Activated effector memory CD4-positive, alpha-beta T cell treated with anti-CD3 and anti-CD28 coated beads, Interleukin-2, amount 50 U/mL, for 16 hours (primary cell): Measurements from ENCODE around the gene CFHR2.
"Not testable (repeated sequence)": the region's sequence is repeated elsewhere in the genome, so short reads cannot be mapped to it uniquely, and the experiment has no call there.

ENCODE experiments used
- DNase-seq: peaks from one replicate; pipeline ENCODE4 v3.0.0-alpha.2; 2020

CFHR2 gene

DNA sequence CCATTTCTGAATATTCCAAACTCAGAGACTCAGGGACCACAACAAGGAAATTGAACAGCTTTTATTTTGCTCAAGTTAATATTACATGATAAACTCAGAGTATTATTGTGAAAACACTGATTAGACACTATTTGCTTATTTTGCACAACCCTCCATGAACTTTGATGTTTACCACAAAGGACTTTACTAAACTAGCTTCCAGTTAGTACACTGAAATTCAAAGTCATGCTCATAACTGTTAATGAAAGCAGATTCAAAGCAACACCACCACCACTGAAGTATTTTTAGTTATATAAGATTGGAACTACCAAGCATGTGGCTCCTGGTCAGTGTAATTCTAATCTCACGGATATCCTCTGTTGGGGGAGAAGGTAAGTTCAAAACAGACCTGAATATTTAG lies at the start of gene CFHR2:
Gene CFHR2, plus strand, starts transcription at position 171 of the 400 bp plus-strand sequence. Its CDS starts 143 bp downstream, at position 314.
- DNase-seq = not testable (repeated sequence)

DNA sequence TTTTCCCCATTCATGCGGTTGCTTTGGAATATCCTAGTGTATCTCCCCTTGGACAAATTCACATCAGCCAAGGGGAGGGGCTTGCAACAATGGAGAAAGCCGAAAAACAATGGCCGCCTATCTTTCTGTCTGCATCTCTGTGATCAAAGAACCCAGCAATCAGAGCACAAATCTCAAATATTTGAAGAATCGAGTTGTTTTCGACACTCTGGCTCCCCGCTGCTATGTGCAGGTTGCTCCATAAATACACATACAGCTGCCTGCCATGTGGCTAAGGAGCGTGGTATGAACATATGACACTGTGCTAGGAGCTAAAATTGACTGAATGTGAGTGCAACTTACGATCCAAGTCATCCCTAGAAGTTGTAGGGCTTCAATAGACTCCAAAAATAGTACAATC lies 47.2 kb upstream of the CFHR2 start:
- DNase-seq = no peak

DNA sequence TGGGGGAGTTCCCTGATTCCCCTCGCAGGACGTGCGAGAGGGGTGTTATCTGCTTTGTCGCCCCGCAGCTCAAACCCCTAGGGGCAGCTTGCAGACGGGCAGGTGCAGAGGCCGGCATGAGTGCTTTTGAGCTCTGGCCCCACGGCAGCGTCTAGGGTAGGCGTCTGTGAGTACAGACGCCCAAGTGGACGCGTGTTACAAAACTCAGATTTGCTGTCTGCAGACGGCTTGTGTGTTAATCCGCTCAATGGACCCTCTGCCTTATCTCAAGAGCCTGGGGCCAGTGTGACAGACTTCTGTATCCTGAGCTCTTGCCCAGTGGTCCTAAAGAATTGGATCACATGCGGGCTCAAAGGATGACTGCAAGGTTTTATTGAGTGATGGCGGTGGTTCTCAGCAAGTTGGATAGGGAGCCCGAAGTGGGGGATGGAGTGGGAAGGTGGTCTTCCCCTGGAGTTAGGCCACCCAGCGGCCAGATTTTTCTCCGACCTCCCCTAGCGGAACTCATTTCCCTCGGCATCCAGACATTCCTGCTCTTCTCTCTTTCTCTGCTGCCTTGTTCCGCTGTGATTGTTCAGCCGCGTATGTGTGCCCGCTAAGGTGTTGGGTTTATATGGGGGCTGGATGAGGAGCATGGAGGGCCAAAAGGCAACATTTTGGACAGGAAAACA lies 46.2 kb upstream of the CFHR2 start:
- DNase-seq = no peak

DNA sequence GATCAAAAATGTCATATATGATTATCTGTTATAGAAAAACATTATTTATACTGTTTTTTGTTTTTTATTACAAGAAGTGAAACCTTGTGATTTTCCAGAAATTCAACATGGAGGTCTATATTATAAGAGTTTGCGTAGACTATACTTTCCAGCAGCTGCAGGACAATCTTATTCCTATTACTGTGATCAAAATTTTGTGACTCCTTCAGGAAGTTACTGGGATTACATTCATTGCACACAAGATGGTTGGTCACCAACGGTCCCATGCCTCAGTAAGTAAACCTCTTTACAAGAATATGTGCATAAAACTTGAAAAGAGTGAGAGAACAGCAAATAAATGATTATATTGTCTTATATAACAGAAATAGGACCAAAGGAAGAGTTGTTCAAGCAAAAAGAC lies 41.2 kb upstream of the CFHR2 start:
- DNase-seq = no peak

DNA sequence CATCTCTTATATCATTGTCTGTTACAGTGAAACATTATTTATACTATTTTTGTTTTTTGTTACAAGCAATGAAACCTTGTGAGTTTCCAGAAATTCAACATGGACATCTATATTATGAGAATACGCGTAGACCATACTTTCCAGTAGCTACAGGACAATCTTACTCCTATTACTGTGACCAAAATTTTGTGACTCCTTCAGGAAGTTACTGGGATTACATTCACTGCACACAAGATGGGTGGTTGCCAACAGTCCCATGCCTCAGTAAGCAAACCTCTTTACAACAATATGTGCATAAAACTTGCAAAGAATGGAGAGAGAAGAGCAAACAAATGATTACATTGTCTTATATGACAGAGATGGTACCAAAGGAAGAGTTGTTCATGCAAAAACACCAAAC lies 33.3 kb upstream of the CFHR2 start:
- no peak for DNase-seq

DNA sequence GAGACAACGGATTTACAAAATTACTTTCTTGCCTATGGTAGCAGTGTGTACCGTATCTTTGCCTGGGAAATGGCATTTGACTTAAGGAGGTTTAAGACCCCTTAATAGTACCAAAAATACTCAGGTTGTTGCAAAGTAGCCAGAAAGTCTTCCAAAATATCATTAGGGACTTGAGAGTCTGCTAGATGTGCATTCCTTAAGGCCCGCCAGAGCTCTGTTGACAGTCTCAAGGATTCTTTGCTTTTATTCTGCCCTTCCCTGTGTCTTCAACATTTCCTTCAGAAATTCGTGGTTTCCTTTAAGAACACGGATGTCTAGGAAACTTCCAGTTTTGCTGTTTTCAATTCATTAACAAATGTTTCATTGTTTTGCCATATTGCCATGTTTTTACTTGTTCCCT lies 31.3 kb upstream of the CFHR2 start:
- not testable (repeated sequence) for DNase-seq

DNA sequence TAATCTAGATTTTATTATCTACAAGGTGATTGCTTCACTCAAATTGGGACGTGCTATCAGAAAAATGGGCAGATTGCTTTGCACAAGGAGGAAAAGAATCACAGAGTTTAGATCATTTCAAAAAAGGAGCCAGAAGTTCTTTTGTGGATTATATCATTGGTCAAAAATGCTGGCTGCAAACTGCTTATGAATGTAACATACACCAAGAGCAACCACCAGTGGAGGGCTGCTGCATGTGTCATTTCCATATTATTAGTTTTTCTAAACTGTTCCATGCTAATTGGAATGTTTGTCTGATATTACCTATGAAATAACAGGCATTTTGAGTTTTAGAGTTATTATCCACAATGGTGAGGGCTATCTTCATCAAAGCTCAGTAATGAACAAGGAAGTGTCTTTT lies 16.7 kb upstream of the CFHR2 start:
- not testable (repeated sequence) for DNase-seq

DNA sequence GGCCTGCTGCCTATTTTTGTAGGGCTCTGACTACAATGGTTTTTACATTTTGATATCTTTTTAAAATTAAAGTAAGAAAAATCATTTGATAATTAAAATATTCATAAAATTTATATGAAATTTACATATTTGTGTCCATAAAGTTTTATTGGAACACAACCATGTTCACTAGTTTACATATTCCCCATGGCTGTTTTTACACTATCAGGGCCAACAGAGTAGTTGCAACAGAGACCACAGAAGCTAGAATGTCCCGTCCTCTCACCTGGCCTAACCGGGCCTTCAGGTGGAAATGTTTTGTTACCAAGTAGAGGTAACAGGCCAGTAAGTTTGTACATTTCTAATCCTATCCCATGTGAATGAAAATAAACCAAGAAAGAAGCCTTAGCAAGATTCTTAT lies 10.7 kb upstream of the CFHR2 start:
- not testable (repeated sequence) for DNase-seq

DNA sequence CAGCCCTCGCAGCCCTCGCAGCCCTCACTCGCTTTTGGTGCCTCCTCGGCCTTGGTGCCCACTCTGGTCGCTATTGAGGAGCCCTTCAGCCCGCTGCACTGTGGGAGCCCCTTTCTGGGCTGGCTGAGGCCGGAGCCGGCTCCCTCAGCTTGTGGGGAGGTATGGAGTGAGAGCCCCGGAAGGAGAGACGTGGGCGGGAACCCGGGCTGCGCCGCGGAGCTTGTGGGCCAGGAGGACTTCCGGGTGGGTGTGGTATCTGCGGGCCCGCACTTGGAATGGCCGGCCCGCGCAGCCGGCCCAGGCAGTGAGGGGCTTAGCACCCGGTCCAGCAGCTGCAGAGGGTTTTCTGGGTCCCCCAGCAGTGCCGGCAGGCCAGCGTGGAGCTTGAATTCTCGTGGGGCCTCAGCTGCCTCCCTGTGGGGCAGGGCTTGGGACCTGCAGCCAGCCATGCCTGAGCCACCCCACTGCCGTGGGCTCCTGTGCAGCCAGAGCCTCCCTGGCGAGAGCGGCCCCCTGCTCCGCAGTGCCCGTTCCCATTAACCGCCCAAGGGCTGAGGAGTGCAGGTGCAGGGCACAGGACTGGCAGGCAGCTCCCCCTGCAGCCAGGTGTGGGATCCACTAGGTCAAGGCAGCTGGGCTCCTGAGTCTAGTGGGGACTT lies 9.9 kb upstream of the CFHR2 start:
- no peak for DNase-seq

DNA sequence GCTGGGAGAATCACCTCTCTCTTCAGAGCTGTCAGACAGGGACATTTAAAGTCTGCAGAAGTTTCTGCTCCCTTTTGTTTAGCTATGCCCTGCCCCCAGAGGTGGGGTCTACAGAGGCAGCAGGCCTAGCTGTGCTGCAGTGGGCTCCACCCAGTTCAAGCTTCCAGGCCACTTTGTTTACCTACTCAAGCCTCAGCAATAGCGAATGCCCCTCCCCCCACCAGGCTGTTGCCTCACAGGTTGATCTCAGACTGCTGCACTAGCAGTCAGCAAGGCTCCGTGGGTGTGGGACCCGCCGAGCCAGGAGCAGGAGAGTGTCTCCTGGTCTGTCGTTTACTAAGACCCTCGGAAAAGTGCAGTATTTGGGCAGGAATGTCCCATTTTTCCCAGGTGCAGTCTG lies 2.1 kb upstream of the CFHR2 start:
- not testable (repeated sequence) for DNase-seq

DNA sequence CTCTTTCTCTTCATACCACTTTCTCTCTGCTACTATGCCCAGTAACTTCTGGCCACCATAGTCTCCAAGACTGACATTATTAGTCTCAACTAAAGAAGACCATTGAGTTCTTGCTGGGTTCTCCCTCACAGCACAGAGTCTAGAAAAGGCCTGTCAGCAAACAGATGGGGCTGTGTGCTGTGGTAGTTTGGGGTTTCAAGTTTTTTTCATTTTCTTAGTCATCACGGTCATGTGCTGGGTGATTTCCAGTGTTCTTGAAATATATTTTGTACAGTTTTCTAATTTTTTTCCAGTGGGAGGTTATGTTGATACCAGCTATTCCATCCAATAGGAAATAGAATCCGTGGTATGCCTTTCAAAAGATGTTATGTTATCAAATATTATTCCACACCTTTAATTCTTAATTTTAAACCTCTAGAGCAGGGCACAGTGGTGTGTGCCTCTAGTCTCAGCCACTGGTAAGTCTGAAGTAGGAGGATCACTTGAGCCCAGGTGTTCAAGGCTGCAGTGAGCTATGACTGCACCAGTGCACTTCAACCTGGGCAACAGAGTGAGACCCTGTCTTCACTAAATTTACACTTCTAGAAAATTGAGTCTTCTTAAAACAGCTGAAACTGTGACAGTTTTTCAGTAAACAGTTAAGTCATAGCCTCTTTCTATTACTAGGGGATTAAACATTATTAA lies 8.3 kb downstream of the CFHR2 start:
- DNase-seq = no peak

DNA sequence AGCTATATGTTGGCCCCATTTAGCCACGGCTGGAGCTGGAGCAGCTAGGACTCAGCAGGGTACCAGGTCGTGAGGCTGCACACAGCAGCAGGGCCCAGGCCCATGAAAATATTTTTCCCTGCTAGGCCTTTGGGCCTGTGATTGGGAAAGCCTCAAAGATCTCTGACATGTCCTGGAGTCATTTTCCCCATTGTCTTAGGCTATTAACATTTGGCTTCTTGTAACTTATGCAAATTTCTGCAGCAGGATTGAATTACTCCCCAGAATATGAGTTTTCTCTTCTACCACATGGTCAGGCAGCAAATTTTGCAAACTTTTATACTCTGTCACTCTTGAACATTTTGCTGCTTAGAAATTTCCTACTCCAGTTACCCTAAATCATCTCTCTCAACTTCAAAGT lies 11.2 kb downstream of the CFHR2 start:
- no peak for DNase-seq

DNA sequence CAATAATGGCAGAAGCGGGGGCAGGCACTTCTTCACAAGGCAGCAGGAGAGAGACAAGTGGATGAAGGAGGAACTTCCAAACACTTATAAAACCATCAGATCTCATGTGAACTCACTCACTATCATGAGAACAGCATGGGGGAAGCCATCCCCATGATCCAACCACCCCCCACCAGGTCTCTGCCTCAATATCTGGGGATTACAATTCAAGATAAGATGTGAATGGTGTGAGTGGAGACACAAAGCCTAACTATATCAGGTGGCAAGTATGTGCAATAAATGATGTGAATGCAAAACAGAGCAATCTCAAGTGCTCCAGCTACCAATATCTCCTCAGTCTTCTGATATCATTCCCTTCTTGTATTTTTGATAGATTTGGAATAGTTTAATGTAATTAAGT lies 12.4 kb downstream of the CFHR2 start:
- no peak for DNase-seq

DNA sequence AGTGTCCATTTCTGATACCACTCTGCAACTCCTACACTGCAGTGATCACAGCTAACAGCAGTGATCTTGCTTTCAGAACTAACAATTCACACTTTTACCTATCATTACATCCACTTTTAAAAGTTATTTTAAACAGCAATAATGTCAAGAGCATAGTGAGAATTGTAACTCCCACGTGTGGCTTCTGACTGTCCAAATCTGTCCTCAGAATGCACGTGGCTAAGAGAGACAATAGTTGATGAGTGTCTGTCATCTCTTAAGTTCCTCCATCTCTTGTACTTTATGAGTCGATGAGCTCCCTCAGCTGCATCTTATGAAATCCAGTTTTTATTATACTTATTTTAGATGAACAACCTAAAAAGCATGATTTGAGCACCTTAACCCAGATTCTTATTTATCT lies 17.3 kb downstream of the CFHR2 start:
- no peak for DNase-seq

DNA sequence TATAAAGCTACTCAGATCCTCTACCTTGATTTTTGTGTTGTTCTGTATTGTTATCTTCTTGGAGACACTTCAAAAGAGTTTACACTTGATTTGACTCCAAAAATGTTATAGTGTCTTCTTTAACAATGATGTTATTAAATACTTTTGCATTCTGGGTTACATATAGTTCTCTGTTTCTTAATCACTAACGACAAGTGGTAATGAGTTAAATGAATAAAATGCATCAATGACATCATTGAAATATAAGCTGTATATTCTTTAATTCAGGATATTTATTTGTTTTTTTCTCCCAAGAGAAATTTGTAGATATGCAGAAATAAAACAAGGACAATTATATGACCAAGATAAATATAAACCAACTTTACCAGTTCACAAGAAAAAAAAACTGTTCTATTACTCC lies 26.6 kb downstream of the CFHR2 start:
- no peak for DNase-seq

DNA sequence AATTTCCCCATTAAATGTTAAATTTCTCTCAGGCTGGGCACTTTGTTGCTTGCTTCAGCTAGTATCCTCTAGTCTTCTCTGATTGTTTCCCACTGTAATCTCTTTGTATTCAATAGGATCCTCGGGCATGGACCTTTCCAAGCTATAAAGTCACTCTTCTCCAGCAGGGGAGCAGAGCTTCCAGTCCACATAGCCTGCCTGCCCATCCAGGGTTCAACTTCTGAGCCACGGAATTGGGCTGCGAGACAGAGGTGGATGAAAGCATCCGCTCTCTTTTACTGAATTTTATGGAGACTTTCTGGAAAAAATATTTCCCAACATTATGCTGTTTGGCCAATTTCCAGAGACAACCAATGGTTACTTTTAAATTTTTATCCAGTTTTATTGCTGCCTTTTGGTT lies 32.7 kb downstream of the CFHR2 start:
- DNase-seq = no peak

DNA sequence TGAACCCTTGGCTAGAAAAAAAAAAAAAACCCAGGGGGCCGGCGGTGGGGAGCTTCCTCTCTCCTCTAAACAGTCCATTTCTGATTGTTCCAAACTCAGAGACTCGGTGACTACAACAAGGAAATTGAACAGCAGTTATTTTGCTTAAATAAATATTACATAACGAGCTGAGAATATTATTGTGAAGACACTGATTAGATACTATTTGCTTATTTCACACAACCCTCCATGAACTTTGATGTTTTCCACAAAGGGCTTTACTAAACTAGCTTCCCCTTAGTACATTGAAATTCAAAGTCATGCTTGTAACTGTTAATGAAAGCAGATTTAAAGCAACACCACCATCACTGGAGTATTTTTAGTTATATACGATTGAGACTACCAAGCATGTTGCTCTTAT lies 33.7 kb downstream of the CFHR2 start, which contains the start of gene CFHR5:
Gene CFHR5, plus strand, starts transcription at position 279 of the 400 bp plus-strand sequence. Its CDS starts 109 bp downstream, at position 388.
- DNase-seq = no peak

DNA sequence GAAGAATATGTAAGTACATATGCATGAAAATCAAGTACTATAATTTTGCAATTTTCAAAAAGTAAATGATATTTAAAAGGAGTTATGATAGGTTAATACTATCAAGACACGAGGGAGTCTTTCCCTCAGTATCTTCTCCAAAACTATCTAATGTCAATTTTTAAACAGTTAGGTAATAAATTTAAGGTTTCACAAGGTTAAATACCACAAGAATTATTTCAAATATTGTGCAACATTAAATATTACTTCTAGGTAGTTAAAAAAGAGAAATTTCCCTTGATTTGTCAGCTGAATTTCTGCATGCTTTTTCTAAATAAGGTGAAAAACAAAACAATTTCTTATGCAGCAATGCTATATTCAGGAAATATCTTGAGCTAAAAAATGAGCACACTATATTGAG lies 37.3 kb downstream of the CFHR2 start:
- DNase-seq = no peak

DNA sequence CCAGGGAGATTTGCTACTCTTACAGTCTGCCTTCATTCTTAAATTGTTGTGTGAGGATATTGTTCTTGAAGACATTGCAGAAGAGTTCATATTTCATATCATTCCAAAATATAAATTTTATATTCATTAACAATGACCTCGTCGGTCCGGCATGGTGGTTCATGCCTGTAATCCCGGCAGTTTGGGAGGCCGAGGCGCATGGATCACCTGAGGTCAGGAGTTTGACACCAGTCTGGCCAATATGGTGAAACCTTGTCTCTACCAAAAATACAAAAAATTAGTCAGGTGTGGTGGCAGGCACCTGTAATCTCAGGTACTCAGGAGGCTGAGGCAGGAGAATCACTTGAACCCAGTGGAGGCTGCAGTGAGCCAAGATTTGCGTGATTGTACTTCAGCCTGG lies 38.7 kb downstream of the CFHR2 start:
- DNase-seq = not testable (repeated sequence)

DNA sequence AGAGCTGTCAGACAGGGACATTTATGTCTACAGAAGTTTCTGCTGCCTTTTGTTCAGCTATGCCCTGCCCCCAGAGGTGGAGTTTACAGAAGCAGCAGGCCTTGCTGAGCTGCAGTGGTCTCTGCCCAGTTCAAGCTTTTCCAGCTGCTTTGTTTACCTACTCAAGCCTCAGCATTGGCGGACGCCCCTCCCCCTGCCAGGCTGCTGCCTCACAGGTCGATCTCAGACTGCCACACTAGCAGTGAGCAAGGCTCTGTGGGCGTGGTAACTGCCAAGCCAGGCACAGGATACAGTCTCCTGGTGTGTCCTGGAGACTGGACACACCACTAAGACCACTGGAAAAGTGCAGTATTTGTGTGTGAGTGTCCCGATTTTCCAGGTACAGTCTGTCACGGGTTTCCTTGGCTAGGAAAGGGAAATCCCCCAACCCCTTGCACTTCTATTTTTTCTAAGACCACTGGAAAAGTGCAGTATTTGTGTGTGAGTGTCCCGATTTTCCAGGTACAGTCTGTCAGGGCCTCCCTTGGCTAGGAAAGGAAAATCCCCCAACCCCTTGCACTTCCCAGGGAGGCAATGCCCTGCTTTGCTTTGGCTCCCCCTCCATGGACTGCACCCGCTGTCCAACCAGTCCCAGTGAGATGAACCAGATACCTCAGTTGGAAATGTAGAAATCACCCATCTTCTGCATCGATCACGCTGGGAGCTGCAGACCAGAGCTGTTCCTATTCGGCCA lies 48.5 kb downstream of the CFHR2 start:
- DNase-seq = not testable (repeated sequence)

DNA sequence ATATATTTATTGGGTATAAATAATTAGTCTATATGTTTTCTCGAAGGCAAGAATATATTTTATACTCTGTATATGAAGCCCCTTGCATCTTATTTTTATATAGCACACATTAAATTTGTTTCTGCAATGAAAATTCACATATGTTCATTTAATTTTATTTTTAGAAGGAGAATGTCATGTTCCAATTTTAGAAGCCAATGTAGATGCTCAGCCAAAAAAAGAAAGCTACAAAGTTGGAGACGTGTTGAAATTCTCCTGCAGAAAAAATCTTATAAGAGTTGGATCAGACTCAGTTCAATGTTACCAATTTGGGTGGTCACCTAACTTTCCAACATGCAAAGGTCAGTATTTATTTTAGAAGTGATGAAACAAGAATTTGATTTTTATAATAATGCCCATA lies 50.4 kb downstream of the CFHR2 start:
- DNase-seq = no peak

DNA sequence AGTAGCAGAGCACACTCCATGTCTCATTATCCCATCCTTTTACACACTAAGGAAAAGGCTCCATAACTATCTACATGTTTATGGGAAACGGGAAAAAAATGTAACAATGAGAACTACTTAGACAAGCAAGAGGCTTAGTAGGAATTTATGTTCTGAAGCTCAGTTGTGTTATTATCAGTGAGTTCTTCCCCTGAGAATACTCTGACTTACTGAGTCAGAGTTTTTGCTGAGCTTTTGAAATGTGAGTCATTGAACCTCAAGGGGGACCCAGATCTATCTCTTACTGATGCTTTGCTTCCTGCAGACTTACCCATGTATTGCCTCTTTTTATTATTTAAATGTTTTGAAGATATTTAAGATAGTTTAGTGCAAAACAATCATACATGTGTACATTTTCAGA lies 53.9 kb downstream of the CFHR2 start:
- no peak for DNase-seq

DNA sequence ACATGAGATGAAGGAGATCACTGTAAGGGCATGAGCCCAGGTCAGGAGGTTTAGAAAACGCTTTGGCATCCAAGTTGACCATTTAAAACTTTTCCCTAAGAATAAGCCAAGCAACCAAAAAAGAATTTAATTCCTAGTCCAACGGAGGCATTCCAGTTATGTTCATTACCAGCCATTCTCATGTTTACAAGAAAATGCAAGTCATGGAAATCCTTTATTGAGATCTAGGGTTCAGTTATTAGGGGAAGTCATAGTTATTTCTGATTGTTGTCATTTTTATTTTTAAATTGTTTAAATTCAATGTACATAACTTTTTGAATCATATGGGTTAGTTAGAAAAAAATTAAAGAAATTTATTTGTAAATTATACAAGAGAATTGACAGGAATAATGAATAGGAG lies 58.3 kb downstream of the CFHR2 start:
- DNase-seq = no peak
